ENCODE results near the gene ATXN7L2. TPM values are rescaled to one million over a fixed set of nuclear protein-coding genes. Genes with fewer than 3 reads are reported as not detected.

ATXN7L2 gene
- total RNA-seq, 2 experiments from 2014 or later, result 11.8 to 13.1 TPM

GRCh38 chr1:109478806-109479205, 4.9 kb upstream of the ATXN7L2 start:
- Mint-ChIP-seq H3K27ac (no peak overlapping the region), H3K36me3 (ENCODE audit: low read depth) (peaks cover 3% of the 10 kb centered on the region), H3K4me1 (ENCODE audit: low read depth) (peaks cover 21% of the 10 kb centered on the region), H3K4me3 (no peak overlapping the region), H3K27me3 (peaks cover 31% of the 10 kb centered on the region), H3K9me3 (no peaks in the 10 kb centered on the region)
- CTCF ChIA-PET, result interaction anchor here (1.4 to 1.9 kb wide), 2 partner anchors 12 to 54 kb away, joined by 5 to 7 read pairs; no protein-coding TSS in a partner anchor
- intact Hi-C loops (cut with DNase I, micrococcal nuclease), result no loop called here
- H3K36me3 ChIP-seq (ENCODE audit: insufficient read depth, low read length), result no peaks in the 10 kb centered on the region
- DNase-seq (peak in 10 of 14 experiments; percentile 28 to 73 (median 44)), ATAC-seq (ENCODE audit: poor library complexity) (peak; percentile 20)
- H3K9me3 ChIP-seq (ENCODE audit: control insufficient read depth in 1 of 2, insufficient read depth in 1 of 2, low read length in 2 of 2), result peaks cover 0 to 6% of the 10 kb centered on the region in 2 experiments
- no peak overlapping the region for H3K27ac ChIP-seq (ENCODE audit: low read depth in 1 of 2, low read length in 2 of 2)
- TF ChIP-seq, protein P1, sequence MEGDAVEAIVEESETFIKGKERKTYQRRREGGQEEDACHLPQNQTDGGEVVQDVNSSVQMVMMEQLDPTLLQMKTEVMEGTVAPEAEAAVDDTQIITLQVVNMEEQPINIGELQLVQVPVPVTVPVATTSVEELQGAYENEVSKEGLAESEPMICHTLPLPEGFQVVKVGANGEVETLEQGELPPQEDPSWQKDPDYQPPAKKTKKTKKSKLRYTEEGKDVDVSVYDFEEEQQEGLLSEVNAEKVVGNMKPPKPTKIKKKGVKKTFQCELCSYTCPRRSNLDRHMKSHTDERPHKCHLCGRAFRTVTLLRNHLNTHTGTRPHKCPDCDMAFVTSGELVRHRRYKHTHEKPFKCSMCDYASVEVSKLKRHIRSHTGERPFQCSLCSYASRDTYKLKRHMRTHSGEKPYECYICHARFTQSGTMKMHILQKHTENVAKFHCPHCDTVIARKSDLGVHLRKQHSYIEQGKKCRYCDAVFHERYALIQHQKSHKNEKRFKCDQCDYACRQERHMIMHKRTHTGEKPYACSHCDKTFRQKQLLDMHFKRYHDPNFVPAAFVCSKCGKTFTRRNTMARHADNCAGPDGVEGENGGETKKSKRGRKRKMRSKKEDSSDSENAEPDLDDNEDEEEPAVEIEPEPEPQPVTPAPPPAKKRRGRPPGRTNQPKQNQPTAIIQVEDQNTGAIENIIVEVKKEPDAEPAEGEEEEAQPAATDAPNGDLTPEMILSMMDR (IDR thresholded peaks at IDR 0.05), result no peak
- POLR2A ChIA-PET, result interaction anchor here (1.3 kb wide), 1 partner anchor 52 kb away, joined by 3 read pairs; the partner anchor contains the start of gene PSMA5
- peaks cover 7 to 12% of the 10 kb centered on the region in 2 experiments for H3K27me3 ChIP-seq (ENCODE audit: control insufficient read depth in 1 of 2, insufficient read depth in 2 of 2, low read length in 2 of 2)
- H3K4me1 ChIP-seq (ENCODE audit: insufficient read depth, low read length), result peaks cover 15% of the 10 kb centered on the region
- H3K4me3 ChIP-seq (ENCODE audit: low read length), result no peak overlapping the region

- POLR2A ChIA-PET, result interaction anchor here (0.6 to 1.3 kb wide), 2 partner anchors 53 to 190 kb away, joined by 3 read pairs; partner anchors contain the start of gene PSMA5
- TF ChIP-seq, protein P1 (IDR thresholded peaks at IDR 0.05), result no peak
- peaks cover 27% of the 10 kb centered on the region for H3K27me3 Mint-ChIP-seq
- Histone ChIP-seq H3K4me1 (ENCODE audit: insufficient read depth, low read length) (peaks cover 18% of the 10 kb centered on the region), H3K9me3 (ENCODE audit: control insufficient read depth in 1 of 2, insufficient read depth in 1 of 2, low read length in 2 of 2) (peaks cover 0 to 6% of the 10 kb centered on the region in 2 experiments), H3K36me3 (ENCODE audit: insufficient read depth, low read length) (no peaks in the 10 kb centered on the region), H3K27me3 (ENCODE audit: control insufficient read depth in 1 of 2, insufficient read depth in 2 of 2, low read length in 2 of 2) (peaks cover 7 to 12% of the 10 kb centered on the region in 2 experiments), H3K27ac (ENCODE audit: low read depth in 1 of 2, low read length in 2 of 2) (no peak overlapping the region), H3K4me3 (ENCODE audit: low read length) (no peak overlapping the region)
- intact Hi-C loops (cut with DNase I, micrococcal nuclease), result no loop called here
- peaks cover 3% of the 10 kb centered on the region for H3K36me3 Mint-ChIP-seq (ENCODE audit: low read depth)
- H3K27ac Mint-ChIP-seq, result no peak overlapping the region
- H3K4me3 Mint-ChIP-seq, result no peak overlapping the region
- CTCF ChIA-PET, result interaction anchor here (1.4 to 1.9 kb wide), 2 partner anchors 11 to 53 kb away, joined by 5 to 7 read pairs; no protein-coding TSS in a partner anchor
- H3K4me1 Mint-ChIP-seq (ENCODE audit: low read depth), result peaks cover 26% of the 10 kb centered on the region
- no peak for ATAC-seq (ENCODE audit: poor library complexity)
- no peaks in the 10 kb centered on the region for H3K9me3 Mint-ChIP-seq
- DNase-seq, result no peak
These were observed 4.4 kb upstream of the ATXN7L2 start for GRCh38 chr1:109479311-109479710.

DNA sequence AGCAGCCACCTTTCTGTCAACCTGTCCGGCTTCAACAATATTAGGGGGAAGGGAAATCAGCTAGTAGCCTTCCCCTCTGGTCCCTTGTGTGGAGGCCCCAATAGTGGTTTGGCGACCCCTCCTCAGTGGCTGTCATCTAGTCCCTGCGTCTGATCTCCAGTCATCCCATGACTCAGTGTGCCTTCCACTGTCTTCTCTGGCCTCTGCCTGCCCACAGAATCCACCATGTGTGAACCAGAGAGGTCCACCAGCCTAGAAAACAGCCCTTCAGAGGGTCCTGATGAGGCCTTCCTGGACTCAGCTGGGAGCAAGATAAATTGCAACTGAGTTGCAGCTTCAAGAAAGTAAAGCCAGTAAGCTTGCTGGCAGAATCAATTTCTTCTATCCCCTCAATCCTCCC, 3.8 kb upstream of the ATXN7L2 start:
- no peak for ATAC-seq (ENCODE audit: poor library complexity)
- intact Hi-C loops (cut with DNase I, micrococcal nuclease), result loop anchor here (5.0 to 10.0 kb wide), 4 partner anchors 142 to 365 kb away; partner anchors contain the start of genes ELAPOR1 (in 1 of the 2) and PSRC1 (in 1 of the 2)
- POLR2A ChIA-PET, result no interaction called here
- Histone ChIP-seq H3K4me3 (ENCODE audit: low read length) (no peak overlapping the region), H3K27ac (ENCODE audit: low read depth in 1 of 2, low read length in 2 of 2) (no peak overlapping the region), H3K4me1 (ENCODE audit: insufficient read depth, low read length) (peaks cover 24% of the 10 kb centered on the region), H3K27me3 (ENCODE audit: control insufficient read depth in 1 of 2, insufficient read depth in 2 of 2, low read length in 2 of 2) (peaks cover 7 to 12% of the 10 kb centered on the region in 2 experiments), H3K9me3 (ENCODE audit: control insufficient read depth in 1 of 2, insufficient read depth in 1 of 2, low read length in 2 of 2) (peaks cover 0 to 6% of the 10 kb centered on the region in 2 experiments), H3K36me3 (ENCODE audit: insufficient read depth, low read length) (no peaks in the 10 kb centered on the region)
- Mint-ChIP-seq H3K4me3 (no peak overlapping the region), H3K9me3 (no peaks in the 10 kb centered on the region), H3K27ac (no peak overlapping the region), H3K4me1 (ENCODE audit: low read depth) (peaks cover 31% of the 10 kb centered on the region), H3K36me3 (ENCODE audit: low read depth) (peaks cover 3% of the 10 kb centered on the region), H3K27me3 (peaks cover 24% of the 10 kb centered on the region)
- peak in 1 of 14 experiments; percentile 4 for DNase-seq
- TF ChIP-seq, protein P1 (IDR thresholded peaks at IDR 0.05), result no peak
- CTCF ChIA-PET, result interaction anchor here (1.9 kb wide), 1 partner anchor 11 kb away, joined by 7 read pairs; no protein-coding TSS in a partner anchor
